GM18502 (cell line): Measurements from ENCODE around the gene NEUROD4.
A peak's percentile ranks its signal among the peaks of the same experiment; 100 is the strongest.

Experiments used
- ATAC-seq: cut with Tn5 transposase; IDR thresholded peaks from one replicate; pipeline ENCODE4 v1.9.1; 2021; ENCODE audit warnings: mild to moderate bottlenecking; ENCODE audit not compliant: unreplicated experiment, poor library complexity

NEUROD4 gene

DNA sequence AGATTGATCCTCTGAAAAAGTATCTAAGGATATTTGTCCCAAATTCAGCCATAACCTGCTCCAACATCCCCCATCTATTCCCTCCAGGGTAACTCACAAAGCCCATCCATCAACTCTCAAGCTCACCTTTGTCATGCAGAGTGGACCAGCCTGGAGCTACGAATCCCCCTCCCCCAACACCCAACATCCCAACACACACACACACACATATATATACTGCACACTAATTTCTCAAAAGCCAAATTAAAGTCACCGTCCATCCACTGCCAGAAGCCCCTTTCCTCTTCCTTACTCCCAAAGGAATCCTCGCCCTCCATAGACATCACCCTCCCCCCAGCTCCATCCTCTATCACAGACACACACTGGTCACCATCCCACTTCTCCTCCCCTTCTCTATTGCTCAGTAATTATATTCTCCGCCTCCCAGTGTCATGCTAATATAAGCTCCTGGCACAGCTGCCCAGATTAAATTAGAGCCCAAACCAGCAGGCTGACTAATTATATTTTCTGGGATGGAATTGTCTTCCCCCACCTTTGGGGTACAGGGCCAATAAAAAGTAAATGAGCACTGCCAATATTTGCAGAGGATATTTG is 21.7 kb upstream of the NEUROD4 start:
- ATAC-seq, result no peak

DNA sequence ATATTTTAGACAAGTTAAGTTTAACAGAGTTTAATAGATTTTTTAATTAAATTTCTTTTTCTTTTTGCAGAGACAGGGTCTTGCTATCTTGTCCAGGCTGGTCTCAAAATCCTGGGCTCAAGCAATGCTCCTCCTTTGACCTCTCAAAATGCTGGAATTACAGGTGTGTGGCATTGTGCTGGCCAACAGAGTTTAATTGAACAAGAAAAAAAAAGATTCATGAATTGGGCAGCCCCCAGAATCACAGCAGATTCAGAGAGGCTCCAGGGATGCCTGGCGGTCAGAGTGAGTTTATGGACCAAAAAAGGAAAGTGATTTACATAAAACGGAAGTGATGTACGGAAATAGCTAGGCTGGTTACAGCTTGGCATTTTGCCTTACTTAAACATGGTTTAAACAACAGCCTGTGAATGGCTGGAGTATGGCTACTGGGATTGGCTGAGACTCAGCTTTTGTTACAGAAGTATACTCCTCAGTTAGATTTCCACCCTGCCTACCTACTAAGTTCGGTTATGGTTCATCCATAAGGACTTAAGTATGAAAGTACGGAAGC is 20.7 kb upstream of the NEUROD4 start:
- no peak for ATAC-seq

- peak; percentile 54 for ATAC-seq
These were observed 18.4 kb upstream of the NEUROD4 start for GRCh38 chr12:55001198-55001868.

DNA sequence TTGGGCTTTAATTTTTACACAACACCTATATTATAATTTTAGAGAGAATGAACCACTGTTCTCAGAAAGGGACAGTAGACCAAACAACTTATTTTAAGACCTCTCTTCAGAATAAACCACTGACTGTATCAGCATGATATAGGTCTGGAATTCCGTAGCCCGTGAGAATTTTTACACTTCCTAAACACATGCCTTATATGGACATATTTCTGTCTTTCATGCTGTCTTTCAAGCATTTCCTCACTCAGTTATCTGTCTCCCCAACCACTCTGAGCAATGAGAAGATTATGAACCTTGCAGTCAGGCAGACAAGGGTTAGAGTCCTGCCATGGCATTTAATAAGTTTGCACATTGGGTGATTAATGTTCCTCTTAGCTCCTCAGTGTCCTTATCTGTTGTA is 17.4 kb upstream of the NEUROD4 start:
- ATAC-seq, result no peak

DNA sequence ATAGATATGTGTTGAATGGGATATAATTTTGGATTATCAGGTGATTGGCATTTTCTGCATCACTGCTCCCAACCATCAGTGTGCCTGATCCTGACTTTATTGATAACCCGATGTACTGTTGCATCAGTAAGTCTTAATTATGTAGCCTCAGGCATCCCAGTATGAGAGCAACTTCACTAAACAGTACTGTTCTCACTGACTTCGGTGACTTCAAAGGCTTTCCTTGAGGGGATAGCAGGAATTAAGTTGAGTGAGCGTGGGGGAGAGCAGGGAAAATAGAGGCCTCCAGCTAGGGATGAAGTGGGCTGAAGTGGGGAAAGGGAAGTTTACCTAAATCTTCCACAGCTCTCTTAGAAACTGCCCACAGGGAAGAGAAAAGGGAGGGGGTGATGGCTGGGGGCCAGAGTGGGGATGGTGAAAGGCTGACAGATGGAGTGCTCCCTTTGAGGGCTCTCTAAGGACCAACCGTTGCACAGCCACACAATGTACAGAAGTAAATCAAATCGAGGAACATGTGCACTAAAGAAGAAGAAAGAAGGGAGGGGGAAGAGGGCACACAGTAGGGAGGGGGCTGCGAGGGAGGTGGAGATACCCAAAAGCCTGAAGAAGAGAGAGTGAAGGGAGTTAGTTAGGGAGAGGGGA is 10.7 kb upstream of the NEUROD4 start:
- no peak for ATAC-seq

GRCh38 chr12:55017416-55017925 is 2.3 kb upstream of the NEUROD4 start:
- ATAC-seq, result no peak

DNA sequence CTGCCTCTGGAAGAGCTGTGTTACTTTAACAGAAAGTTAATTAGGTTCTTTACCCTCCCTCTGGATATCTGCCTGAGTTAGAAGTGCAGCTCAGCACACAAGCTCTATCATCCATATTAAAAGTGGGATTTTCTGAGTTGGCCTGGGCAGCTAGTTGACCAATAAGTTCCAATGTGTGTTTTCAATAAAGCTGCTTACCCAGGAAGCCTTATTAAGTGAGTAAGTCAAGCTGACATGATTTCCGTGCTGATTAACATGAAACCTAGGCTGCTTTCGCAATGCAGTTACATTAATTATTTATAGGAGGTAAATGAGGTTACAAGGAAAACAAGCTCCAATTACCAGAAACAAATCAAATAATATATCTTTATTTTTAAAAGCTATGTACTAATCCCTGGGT is 4.8 kb downstream of the NEUROD4 start:
- no peak for ATAC-seq

GRCh38 chr12:55025508-55025907 is 5.7 kb downstream of the NEUROD4 start:
- ATAC-seq, result no peak

GRCh38 chr12:55034218-55034617 is 14.4 kb downstream of the NEUROD4 start:
- ATAC-seq, result no peak

DNA sequence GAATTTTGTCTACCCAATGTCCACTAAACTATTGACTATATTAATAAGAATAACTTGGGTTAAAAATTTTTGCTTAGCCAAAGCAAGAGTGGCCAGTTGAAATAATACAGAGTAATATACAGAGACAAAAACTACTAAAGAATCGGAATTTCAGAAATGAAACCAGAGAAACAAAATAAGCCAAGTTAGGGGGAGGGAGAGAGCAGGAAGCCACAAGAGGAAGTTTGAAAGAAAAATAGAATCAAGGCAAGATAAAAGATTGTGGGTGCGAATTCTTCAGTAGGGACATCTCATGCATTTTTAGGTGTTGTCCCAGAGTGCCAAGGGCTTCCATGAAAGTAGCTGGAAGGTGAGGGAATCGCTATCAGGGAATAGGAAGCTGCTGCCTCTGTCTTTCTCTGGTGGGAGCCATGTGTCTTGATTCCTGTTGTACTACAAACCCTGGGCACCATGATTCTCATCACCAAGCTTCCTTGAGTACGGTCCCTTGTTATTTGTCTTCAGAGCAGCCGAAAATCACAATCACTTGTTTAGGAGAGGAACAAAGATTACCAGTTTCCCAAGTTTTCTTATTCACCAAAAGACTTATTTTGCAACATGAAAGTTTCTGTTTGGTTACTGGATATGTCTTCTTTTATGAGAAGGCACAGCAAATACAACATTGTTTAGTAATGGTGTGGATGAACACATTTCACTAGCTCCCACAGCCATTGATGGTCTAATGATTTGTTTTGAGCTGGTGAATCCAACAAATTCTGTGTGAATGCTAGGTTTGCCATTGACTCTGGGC is 16.7 kb downstream of the NEUROD4 start:
- no peak for ATAC-seq

GRCh38 chr12:55037351-55037987 is 17.7 kb downstream of the NEUROD4 start:
- ATAC-seq, result no peak

GRCh38 chr12:55039395-55040354 is 19.9 kb downstream of the NEUROD4 start:
- ATAC-seq, result no peak

- ATAC-seq, result no peak
These were observed 21.7 kb downstream of the NEUROD4 start for GRCh38 chr12:55041345-55042055.

GRCh38 chr12:55043542-55043941 is 23.8 kb downstream of the NEUROD4 start:
- ATAC-seq, result no peak

- no peak for ATAC-seq
These were observed 24.4 kb downstream of the NEUROD4 start for GRCh38 chr12:55044135-55044534.

- no peak for ATAC-seq
These were observed 29.9 kb downstream of the NEUROD4 start for GRCh38 chr12:55049676-55050075.

DNA sequence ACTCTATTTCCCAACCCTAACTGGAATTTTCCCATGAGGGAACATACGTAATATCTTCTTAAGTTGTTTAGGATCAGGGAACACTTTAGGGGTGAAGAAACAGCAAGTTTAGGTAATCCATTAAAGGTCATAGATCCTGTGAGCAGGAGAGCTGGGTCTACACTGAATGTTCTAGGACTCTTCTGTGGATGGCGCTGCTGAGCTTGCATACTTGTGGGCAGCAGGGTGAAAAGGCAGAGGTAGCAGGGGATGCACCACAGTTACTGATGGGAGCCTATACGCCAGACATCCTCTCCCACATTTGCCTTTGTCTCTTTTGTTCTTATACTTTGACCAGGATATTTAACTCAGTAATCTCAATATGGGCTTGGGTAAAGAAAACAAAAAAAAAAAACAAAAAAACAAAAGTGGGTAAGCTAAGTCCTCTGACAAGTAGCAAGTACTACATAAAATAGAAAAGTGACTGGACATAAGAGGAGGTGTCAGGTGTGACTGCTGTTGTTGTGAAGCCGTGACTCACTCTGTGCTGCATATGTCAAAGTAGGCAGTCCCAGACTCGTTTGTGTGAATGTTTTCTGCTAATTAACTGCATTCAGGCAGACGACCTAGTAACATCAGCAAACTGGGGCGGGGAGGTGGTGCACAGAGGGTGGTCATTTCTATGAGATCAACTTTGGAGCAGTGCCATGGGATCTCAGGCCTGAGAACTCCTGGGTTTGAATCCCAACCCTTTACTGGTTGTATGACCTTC is 31.6 kb downstream of the NEUROD4 start:
- ATAC-seq, result no peak

- ATAC-seq, result no peak
These were observed 37.7 kb downstream of the NEUROD4 start for GRCh38 chr12:55057481-55057880.
